ENCODE measurements around the gene ZWILCH.

ZWILCH gene

DNA sequence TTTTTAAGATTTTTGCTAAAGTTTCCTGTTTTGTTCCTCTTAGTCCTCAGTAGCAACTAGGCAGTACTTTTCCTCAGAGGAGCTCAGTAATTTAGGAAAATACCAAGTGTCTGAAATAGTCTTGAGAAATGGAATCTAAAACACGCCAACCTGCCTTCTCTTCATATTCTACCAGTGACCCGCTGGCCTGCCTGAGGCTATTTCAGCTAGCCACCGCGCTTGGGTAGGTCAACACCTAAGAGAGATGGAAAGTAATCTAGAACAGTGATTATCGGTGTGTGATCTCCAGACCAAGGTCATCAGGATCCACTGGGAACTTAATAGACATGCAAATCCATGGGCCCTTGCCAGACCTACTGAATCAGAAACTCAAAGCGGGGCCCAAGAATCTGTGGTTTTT is 53.1 kb downstream of the ZWILCH start:
- no peak for DNase-seq

DNA sequence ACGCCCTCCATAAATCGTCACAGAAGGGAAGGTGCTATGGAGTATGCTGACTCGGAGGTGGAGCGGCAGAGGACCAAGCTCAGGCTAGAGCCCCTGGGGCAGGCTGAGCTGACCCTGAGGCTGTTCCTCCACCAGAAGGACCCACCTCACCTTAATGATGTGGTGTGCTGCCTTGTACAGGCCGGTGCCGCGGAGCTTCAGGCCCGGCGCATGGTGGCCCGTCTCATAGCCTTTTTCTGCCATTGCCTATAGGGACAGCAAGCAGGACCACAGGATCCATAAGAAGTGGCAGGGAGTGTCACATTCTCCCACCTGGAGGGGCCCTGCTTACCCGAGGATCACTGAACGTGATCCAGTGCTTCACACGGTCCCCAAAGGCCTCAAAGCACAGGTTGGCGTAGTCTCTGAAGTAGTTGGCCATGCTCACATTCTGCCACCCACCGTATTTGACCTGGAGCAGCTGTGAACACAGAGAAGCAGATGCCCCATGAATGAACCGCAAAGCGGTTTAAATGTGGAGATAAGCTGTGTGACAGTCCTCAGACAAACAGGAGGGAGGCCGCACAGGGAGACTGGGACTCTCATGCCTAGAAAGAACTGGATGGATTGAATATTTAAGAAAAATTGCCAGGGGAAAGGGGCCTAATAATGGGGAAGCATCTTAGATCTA is 55.9 kb downstream of the ZWILCH start:
- no peak for DNase-seq

DNA sequence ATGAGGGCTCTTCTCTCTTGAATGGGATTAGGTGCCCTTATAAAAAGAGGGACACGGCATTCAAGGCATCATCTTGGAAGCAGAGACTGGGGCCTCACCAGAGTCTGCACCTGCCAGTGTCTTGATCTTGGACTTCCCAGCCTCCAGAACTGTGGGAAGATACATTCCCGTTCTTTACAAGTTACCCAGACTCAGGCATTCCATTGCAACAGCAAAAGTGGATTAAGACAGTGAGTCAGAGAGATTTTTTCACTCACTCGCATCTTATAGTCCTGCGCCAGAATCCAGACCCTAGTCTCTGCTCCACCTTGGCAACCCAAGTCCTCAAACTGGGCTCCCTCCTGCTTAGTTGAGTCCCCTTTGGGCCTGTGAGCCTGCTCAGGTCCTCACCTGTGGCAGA is 58.0 kb downstream of the ZWILCH start:
- DNase-seq, result no peak

DNA sequence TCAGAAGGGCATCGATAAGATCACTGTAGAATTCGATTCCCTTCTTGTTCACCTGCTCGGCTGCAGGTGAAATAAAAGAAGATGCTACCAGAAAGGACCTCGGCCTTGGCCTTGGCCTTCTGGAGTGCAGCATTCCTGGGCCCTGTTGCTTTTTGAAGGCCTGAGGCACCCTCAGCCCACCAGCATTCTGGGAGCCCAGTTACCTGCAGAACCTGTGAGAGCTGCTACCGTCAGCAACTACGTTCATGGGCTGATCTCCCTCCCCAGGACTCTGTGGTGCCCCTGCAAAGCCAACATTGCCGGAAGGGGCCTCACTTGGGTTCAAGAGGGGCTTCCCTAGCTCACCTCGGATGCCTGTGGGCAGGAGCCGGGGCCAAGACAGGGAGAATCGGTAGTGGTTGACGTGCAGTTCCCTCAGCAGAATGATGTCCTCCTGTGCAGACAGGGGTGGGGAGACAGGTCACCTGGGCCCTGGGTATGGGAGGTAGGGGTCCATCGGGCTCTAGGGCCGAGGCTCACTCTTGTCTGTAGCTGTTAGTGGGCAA is 58.5 kb downstream of the ZWILCH start:
- DNase-seq, result no peak

DNA sequence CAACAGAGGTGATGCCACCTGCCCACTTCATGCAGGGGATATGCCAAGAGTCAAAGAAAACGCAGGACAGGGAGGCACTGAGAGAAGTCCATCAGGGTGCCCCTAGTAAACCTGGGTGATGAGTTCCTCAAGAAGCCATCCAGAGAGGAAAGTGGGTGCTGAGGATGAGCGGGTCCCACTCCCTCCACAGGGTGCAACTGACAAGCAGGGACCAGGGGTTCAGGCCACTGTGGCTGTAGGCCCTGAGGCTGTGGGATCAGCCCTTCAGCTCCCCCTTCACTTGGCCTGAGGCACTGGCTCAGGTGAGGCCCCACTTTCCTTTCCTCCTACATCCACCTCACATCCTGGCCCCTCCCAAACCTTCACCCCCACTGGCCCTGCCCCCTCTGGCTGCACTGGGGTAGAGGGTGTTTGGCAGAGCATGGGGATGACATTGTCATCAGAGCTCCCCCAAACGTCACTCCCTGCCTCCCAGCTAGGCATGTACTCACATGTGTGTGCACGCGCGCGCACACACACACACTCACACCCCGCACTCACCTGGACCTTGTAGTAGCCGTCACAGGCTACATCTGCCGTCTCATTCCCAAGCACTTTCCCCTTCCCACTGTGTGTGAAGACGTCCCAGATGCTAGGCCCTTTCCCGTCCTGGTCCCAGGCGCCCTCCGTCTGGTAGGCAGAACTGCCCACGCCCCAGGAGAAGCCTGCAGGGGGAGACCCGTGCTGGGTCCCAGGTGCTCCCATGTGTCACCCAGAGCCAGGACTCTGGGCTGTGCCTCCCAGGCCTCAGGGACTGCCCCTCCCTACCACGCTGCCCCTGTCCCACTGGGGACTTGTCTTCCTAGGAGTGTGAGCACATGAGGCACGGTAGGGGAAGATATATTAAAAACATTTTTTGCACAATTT is 59.3 kb downstream of the ZWILCH start:
- no peak for DNase-seq

DNA sequence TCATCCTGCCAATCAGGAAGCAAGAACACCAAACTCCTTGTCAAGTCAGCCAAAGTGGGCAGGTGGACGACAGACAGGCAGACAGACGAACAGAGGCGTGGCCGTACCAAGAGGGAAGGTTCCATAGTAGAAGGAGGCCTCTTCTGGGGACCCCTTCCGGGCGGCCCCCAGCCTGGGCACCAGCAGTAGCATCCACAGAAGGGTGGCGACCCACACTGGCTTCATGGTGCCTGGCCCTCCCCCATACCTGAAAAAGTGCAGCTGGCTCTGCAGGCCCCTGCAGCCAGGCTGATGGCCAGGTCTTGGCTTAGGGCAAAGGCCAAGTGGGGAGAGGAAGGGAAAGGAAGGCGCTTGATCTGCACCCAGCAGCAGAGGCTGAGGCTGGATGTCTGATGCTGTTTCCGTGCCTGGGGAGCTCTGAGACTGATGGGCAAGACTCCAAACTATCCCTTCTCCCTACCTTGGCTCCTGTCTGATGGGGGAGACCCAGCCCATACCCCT is 60.1 kb downstream of the ZWILCH start:
- no peak for DNase-seq

DNA sequence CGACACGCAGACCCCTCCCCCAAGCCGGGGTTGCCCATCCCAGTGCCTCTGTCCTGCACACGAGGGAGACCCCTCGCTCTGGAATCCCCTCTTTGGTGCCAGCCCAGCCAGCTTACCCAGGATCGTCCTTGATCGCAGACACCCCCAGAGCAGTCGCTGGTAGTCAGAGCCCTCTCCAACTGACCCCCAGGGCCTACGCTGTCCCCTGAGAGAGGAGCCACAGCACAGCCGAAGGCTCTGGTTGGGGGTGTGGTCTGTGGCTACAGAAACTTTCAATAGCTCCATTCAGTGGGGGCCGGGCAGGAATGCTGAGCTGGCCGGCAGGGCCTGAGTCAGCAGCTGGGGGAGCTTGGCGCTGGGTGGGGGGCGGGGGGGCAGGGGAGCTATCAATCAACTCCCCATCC is 60.6 kb downstream of the ZWILCH start, which contains the start of gene LCTL:
Gene LCTL, minus strand, starts transcription at position 258 of the 404 bp plus-strand sequence. CDS start 633 bp downstream, outside the sequence.
- DNase-seq, result no peak

DNA sequence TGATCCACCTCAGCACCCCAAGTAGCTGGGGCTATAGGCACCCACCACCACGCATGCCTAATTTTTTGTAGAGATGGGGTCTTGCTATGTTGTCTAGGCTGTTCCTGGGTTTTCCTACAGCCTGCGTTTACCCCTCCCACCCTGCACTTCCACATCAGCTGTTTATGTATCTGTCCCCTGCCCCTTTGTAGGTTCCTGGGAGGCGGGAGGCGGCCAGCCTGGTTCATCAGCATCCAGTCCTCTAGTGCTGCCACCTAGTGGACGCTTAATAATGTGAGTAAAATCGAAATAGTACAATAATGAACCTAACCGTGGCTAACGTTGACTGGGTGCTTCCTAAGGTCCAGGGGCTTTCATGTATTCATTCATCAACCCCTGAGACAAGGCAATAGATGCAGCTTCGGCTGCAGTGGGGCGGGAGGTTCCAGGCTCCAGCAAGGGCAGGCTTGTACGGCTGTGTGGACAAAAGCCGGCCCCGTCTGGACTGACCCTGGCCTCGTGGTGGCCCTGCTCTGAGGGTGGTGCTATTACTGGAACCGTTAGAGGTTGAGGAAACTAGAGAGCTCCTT is 61.9 kb downstream of the ZWILCH start:
- DNase-seq, result peak; percentile 47

DNA sequence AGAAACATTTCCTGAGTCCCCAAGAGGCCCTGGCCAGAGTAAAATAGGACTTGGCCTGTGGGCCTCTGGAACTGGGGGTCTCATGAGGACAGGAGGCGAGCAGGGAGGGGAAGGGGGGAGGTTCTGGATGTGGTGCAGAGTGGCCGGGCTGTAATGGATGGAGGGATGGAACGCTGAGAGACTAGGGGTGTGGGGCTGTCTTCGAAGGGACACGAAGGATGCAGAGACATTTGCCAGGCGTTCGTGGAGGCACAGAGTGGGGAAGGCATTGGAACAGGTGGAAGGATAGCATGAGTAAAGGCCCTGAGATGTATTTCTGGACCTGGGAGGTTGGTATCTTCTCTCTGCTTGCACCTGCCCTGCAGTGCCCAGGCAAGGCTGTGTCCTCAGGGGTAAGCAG is 62.8 kb downstream of the ZWILCH start:
- DNase-seq, result no peak

DNA sequence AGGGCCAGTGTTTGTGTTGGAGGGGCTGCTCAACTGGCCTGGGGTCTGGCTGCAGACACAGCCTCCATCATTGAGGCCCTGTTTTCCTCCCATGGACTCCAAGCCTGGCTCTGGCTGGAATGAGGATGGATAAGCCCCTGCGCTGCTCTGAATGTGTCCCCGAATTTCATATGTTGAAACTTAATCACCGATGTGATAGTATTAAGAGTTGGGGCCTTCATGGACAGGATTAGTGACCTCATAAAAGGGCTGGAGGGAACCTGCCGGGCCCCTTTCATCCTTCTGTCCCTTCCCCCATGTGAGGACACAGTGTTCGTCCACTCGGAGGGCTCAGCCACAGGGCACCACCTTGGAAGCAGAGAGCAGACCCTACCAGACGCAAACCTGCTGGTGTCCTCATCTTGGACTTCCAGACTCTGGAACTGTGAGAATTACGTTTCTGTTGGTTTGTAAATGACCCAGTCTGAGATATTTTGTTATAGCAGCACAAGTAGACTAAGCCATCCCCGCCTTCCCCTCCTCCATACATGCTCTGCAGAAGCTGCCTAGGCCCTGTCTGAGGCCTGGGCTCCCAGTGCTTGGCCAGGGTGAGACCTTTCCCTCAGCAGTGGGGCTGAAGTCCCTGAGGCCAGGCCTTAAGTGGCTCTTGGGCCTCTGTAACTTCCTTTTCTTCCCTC is 64.5 kb downstream of the ZWILCH start:
- no peak for DNase-seq

DNA sequence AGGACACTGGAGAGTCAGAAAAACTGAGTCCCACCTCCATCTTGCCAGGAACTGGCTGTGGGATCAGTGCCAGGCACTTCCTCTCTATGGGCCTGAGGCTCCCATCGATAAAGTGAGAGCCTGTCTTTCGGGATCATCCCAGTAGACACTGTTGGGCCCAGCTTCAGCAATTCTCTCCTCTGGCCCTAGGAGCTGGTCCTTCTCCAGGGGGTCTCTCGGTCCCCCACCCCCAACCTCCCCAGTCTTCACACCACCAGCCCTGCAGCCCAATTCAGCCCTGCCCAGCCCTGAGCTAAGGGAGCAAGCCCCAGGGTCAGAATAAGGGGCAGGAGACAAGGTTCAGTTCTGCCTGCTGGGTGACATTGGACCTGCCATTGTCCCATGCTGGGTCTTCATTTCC is 65.2 kb downstream of the ZWILCH start:
- no peak for DNase-seq

DNA sequence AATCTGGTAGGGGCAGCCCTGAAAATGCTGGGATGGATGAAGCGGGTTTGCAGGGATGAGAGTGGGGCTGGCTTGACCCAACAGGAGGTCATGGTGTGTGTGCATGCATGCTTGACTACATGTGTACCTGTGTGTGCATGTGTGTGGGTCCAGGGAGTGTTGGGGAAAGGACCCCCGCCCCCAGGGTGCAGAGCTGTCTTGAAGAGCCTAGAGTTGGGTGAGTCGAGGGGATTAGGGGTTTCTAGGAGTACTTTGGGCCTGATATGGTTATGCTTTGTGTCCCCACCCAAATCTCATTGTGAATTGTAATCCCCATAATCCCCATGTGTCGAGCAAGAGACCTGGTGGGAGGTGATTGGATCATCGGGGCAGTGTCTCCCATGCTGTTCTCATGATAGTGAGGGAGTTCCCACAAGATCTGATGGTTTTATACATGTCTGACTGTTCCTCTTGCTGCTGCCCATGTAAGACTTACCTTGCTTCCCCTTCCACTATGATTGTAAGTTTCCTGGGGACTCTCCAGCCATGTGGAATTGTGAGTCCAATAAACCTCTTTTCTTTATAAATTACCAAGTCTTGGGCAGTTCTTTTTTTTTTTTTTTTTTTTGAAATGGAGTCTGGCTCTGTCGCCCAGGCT is 65.8 kb downstream of the ZWILCH start:
- no peak for DNase-seq

DNA sequence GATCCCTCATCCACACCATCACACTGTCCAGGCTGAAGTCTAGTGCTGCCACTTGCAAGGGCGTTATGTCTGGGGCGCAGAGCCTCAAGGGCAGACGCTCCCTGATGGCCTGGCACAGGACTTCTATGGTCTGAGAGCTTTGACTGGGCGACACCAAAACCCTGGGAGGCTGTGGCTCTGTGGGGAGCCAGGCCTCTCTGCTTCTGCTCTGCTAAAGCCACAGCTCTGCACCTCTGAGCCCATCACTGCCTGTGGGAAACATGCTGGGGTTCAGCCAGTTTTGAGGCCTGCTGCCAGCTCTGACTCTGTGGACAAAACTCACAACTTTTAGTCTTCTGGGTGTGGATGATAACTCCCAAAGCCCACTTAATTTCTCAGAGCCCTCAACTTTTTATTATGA is 67.0 kb downstream of the ZWILCH start:
- no peak for DNase-seq

DNA sequence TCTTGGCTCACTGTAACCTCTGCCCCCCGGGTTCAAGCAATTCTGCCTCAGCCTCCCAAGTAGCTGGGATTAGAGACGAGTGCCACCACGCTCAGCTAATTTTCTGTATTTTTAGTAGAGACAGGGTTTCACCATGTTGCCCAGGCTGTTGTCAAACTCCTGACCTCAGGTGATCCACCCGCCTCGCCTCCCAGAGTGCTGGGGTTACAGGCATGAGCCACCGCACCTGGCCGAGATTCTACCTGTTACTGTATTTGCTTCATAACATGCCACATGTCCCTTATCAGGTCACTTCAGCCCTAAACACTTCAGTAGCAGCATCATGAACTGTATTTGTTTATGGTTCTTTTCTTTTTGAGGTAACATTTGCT is 68.2 kb downstream of the ZWILCH start:
- DNase-seq, result no peak

DNA sequence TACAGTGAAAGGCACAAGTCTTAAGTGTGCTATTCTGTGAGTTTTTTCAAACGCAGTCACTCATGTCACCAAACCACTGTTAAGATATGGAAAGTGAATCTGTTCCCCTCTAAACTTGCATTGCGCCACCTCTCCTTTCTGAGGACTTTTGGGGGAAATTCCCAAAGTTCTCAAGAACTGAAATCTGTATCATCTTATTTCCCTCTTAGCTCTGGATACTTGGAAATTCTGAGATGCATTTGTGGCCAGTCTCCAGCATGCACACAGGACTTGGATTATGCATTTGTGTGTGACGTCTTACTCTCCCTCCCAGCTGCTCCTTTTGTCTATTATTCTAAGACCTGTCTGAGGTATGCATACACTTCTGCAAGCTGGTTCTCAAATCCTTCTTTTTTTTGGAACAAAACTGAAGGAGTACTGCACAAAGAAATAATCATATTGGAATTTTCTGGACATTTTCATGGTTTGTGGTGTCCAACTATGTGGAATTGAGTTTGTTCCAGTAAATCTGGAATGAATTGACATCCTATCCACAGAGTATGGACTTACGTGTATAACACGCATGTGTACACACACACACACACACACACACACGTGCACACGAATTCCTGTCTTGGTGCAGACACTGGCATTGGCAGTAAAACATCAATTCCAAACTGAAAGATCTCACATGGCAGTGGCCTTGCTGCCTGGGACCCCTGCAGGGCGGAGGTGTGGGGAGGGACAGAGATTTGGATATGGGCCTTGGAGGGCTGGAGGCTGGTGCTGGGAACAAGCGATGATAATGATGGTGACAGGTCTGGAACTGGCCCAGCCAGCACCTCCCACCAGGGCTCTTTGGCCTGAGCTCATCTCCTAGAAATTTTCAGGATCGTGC is 68.8 kb downstream of the ZWILCH start:
- DNase-seq, result no peak

DNA sequence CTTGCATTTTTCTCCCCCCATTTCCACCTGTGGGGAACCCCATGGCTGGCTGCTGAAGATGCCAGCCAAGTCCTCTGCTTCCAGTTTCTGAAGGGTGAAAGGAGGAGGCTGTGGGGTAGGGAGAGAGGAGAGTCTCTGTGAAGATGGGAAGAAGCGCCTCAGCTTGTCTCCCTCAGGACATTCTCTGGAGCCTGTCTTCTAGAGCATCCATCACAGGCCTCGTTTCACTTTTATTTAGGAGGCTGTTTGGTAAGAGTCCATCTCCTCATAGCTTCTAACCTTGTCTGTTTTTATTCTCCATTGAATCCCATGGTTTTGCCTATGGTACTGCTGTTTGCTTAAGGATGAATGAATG is 69.4 kb downstream of the ZWILCH start:
- no peak for DNase-seq

DNA sequence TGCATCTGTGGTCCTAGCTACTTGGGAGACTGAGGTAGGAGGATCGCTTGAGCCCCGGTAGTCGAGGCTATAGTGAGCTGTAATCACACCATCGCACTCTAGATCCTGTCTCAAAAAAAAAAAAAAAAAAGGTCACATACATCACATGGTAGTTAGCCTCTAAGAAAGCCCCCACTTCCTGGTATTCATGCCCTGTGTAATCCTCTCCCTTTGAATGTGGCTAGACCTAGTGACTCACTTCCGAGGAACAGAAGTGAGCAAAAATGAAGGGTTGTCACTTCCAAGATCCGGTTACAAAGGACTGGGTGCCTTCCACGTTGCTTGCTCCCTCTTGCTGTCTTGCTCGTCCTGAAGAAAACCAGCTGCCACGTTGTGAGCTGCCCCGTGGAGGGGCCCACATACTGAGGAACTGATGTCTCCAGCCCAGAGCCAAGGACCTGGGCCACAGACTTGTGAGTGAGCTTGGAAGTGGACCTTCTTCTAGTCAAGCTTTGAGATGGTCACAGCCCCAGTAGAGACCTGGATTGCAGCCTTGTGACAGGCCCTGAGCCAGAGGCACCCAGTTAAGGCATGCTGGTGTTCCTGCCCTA is 73.3 kb downstream of the ZWILCH start:
- no peak for DNase-seq

DNA sequence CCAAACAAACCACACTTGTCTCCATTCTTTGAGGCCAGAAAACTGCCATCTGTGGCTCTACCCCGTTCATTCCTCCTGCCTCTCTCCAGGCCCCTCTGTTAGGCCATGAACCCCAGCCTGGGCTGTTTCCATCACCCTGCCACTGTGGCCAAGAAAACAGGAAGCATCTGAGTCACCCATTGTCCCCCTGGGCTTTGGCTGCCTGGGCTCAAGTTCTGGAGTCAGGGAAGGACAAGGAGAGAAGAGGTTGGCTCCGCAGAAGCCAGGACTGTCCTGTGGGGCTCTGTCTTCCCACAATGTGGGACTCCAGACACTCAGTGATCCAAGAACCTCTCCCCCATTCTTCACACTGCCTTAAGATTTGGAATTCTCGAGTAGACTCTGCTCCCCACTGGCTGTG is 75.5 kb downstream of the ZWILCH start:
- no peak for DNase-seq

DNA sequence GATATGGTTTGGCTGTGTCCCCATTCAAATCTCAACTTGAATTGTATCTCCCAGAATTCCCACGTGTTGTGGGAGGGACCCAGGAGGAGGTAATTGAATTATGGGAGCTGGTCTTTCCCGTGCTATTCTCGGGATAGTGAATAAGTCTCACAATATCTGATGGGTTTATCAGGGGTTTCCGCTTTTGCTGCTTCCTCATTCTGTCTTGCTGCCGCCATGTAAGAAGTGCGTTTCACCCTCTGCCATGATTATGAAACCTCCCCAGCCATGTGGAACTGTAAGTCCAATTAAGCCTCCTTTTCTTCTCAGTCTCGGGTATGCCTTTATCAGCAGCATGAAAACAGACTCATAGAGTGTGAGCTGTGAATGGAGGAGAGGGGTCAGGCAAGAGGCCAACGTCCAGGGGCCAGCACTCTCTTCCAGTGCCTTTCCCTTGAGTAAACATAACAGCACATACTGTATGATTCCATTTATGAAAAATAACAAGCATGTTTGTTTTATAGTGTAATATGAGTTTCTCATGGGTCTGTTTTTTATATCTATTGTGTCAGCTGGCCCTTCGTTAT is 76.9 kb downstream of the ZWILCH start:
- DNase-seq, result no peak

DNA sequence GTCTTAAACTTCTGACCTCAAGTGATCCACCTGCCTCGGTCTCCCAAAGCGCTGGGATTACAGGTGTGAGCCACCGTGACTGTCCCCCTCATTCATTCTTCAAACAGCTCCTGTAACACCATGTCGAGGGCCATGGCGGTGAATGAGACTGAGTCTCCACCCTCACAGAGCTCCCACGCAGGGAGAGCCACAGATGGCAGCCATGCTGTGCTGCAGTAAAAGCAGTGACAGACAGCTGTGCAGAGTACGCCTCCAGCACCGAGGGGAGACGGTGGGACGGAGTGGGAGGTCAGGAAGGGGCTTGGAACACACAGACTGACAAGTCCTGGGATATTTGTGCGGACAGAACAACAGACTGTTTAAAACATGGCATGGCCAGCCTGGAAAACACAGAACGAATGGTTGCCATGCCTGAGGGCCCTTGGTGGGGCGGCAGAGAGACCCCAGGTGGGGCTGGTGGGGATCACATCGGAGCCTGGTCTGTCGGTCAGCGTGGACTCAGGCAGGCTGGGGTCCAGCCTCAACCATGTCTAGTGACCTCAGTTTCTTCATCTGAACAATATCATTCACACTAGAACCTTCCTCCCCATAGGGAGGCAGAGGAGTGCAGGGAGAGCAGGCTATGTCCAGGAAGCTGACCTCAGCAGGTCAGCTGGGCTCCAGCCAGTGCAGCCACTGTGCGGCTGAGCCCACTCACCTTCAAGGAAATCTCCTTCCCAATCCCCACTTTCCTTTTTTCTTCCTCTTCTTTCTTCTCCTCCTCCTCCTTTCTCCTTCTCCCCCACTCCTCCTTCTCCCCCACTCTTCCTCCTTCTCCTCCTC is 81.2 kb downstream of the ZWILCH start:
- DNase-seq, result no peak

Data from NCI-H2029 (cell line).